ENCODE results near the gene TIMM10.
A peak's percentile ranks its signal among the peaks of the same experiment; 100 is the strongest.

TIMM10 gene

DNA sequence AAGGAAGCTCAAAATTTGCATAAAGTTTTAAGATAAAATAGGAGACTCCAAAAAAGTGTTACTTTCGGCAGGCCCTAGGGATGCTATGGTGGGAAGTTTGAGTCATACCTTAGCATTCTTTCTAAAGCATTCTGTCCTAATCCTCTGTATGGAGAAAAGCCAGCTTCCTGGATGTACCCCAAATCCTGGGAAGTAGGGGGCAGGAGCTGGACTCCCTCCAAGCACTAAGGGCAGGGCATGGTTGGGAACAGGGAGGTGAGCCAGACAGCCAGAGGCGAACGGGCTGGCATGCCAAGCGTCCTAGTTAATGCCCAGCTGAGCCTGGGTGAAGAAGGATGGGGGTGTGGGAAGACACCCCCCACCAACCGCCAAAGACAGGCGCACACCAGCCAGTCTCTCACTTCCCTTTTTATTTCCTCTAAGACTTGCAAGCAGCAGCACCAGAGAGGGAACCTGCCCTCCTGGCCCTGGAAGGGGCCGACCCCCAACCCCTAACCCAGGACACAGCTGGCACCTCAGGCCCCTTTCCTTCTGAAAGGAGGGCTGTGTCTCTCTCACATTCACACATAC lies 46.3 kb downstream of the TIMM10 start:
- TF ChIP-seq, protein P1, sequence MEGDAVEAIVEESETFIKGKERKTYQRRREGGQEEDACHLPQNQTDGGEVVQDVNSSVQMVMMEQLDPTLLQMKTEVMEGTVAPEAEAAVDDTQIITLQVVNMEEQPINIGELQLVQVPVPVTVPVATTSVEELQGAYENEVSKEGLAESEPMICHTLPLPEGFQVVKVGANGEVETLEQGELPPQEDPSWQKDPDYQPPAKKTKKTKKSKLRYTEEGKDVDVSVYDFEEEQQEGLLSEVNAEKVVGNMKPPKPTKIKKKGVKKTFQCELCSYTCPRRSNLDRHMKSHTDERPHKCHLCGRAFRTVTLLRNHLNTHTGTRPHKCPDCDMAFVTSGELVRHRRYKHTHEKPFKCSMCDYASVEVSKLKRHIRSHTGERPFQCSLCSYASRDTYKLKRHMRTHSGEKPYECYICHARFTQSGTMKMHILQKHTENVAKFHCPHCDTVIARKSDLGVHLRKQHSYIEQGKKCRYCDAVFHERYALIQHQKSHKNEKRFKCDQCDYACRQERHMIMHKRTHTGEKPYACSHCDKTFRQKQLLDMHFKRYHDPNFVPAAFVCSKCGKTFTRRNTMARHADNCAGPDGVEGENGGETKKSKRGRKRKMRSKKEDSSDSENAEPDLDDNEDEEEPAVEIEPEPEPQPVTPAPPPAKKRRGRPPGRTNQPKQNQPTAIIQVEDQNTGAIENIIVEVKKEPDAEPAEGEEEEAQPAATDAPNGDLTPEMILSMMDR (IDR thresholded peaks at IDR 0.05; ENCODE audit: low read depth, low read length, missing control alignments) = no peak
- H3K4me3 ChIP-seq (ENCODE audit: low read depth, low read length) = no peak overlapping the region

DNA sequence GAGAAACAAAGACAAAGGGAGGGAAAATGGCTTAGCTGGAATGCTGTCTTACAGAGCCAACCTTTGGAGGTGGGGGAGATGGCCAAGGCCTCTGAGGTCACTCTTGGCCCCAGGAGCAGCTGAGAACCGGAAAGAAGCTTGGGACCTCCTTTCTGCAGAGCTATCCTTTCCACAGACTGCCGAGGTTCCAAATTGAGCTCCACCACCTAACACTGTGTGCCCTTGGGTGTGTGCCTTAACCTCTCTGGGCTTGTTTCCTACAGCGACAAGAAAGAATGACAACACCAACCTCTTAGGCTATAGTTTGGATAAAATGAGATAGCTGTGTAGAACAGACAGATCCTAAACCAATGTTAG lies 47.0 kb downstream of the TIMM10 start:
- TF ChIP-seq, protein P1 (IDR thresholded peaks at IDR 0.05; ENCODE audit: low read depth, low read length, missing control alignments) = no peak
- DNase-seq (ENCODE audit: low read depth) = no peak
- H3K4me3 ChIP-seq (ENCODE audit: low read depth, low read length) = no peak overlapping the region

More for the DNA sequence above, 46.3 kb downstream of the TIMM10 start:
- DNase-seq (ENCODE audit: low read depth) = no peak

GRCh38 chr11:57482782-57483561 lies 47.6 kb downstream of the TIMM10 start:
- no peak overlapping the region; the same call in 1 of the 2 replicates for H3K4me3 ChIP-seq (ENCODE audit: low read depth, low read length)
- no peak for DNase-seq (ENCODE audit: low read depth)
- TF ChIP-seq, protein P1 (IDR thresholded peaks at IDR 0.05; ENCODE audit: low read depth, low read length, missing control alignments) = peak; percentile 84

- H3K4me3 ChIP-seq (ENCODE audit: low read depth, low read length) = no peak overlapping the region
- TF ChIP-seq, protein P1 (IDR thresholded peaks at IDR 0.05; ENCODE audit: low read depth, low read length, missing control alignments) = no peak
- no peak for DNase-seq (ENCODE audit: low read depth)
These were observed 48.4 kb downstream of the TIMM10 start for GRCh38 chr11:57481915-57482781.

DNA sequence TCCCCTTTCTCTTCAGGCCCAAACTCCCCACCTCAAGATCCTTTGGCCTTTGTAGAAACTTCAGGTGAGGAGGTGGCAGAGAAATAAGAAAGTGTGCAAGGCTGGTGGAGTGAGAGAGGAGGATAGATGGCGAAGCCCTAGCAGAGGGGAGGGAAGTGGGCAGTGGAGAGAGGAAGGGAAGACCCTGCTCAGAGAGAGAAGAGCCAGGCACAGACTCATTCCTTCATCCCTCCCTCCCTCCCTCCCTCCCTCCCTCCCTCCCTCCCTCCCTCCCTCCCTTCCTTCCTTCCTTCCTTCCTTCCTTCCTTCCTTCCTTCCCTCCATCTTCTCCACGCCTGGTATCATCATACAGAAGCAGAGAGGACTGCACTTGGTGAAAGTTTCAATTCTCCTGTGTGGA lies 49.2 kb downstream of the TIMM10 start:
- TF ChIP-seq, protein P1 (IDR thresholded peaks at IDR 0.05; ENCODE audit: low read depth, low read length, missing control alignments) = no peak
- no peak overlapping the region for H3K4me3 ChIP-seq (ENCODE audit: low read depth, low read length)
- DNase-seq (ENCODE audit: low read depth) = no peak

DNA sequence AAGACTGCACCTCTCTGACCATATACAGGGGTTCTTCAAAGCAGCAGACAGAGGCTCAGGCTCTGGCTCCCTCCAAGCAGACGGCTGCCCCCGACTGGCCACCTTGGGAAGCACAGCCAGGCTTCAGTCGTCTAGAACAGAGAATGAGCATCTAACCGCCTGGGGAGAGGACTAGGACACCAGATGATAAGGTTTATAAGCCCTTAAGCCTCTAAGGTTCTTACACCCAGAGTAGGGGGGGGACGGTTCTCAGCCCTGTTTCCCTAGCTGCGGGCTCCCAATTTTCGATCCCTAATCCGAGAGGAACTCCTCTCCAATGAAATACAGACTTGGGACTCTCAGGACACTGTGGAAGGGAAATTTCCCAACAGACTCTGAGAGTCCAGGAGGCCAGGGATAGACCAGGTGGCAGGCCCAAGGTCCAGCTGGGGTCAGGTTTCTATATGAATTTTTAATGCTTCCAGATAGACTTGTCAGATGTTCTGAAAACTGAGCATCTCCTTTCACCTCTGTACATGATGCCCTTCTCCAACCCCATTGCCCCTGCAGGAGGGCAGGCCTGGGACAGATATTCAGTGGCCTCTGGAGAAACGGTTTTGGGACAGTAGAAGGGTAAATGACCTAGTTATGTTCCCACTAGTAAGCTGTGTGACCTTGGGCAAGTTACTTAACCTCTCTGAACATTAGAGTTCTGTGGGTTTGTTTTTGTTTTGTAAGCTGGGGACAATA lies 50.0 kb downstream of the TIMM10 start:
- H3K4me3 ChIP-seq (ENCODE audit: low read depth, low read length) = no peak overlapping the region
- TF ChIP-seq, protein P1 (IDR thresholded peaks at IDR 0.05; ENCODE audit: low read depth, low read length, missing control alignments) = peak; percentile 81
- DNase-seq (ENCODE audit: low read depth) = no peak
